Mesendoderm (in vitro differentiated cells): ENCODE measurements around the gene TSEN54.

Experiments
- DNase-seq: peaks from one replicate; pipeline ENCODE4 v3.0.0; 2013
- H2AK5ac ChIP-seq: 2 replicates; pipeline ENCODE4 v1.6.1; 2013; ENCODE audit warnings: low read length, inconsistent platforms
- H2BK120ac ChIP-seq: 2 replicates; pipeline ENCODE4 v1.6.1; 2013; ENCODE audit warnings: low read depth, mild to moderate bottlenecking, low read length, moderate library complexity, mixed read lengths
- H2BK15ac ChIP-seq: replicated peaks from 2 replicates; pipeline ENCODE4 v1.6.1; 2013; ENCODE audit warnings: low read depth, mild to moderate bottlenecking, moderate library complexity
- H2BK5ac ChIP-seq: 2 replicates; pipeline ENCODE4 v1.6.1; 2013; ENCODE audit warnings: low read length, inconsistent platforms
- H3K18ac ChIP-seq: 2 replicates; pipeline ENCODE4 v1.6.1; 2013; ENCODE audit warnings: mild to moderate bottlenecking, low read length, mixed read lengths
- H3K23ac ChIP-seq: one replicate; pipeline ENCODE4 v1.6.1; 2013; ENCODE audit warnings: low read length
- H3K27ac ChIP-seq: 2 replicates; pipeline ENCODE4 v1.5.1; 2013; ENCODE audit warnings: low read depth, mild to moderate bottlenecking, inconsistent platforms, low read length, moderate library complexity
- H3K27me3 ChIP-seq: 2 replicates; pipeline ENCODE4 v1.6.1; 2013; ENCODE audit warnings: low read length, control low read depth, mild to moderate bottlenecking, inconsistent platforms; ENCODE audit not compliant: insufficient read depth, poor library complexity
- H3K36me3 ChIP-seq: 2 replicates; pipeline ENCODE4 v1.6.1; 2013; ENCODE audit warnings: low read length, inconsistent platforms; ENCODE audit not compliant: control insufficient read depth, insufficient read depth
- H3K4ac ChIP-seq: one replicate; pipeline ENCODE4 v1.6.1; 2013; ENCODE audit warnings: low read depth, mild to moderate bottlenecking, low read length, moderate library complexity
- H3K4me1 ChIP-seq: 2 replicates; pipeline ENCODE4 v1.6.1; 2013; ENCODE audit warnings: low read depth, low read length, inconsistent platforms; ENCODE audit not compliant: control insufficient read depth
- H3K4me2 ChIP-seq: 2 replicates; pipeline ENCODE4 v1.6.1; 2013; ENCODE audit warnings: low read length
- H3K4me3 ChIP-seq: 2 replicates; pipeline ENCODE4 v1.5.1; 2013; ENCODE audit warnings: mild to moderate bottlenecking, low read length
- H3K56ac ChIP-seq: one replicate; pipeline ENCODE4 v1.6.1; 2013; ENCODE audit warnings: low read length
- H3K79me1 ChIP-seq: 2 replicates; pipeline ENCODE4 v1.6.1; 2013; ENCODE audit warnings: low read length, inconsistent platforms
- H3K79me2 ChIP-seq: 2 replicates; pipeline ENCODE4 v1.6.1; 2013; ENCODE audit warnings: mild to moderate bottlenecking, low read length; ENCODE audit not compliant: control insufficient read depth, insufficient read depth
- H3K9ac ChIP-seq: 2 replicates; pipeline ENCODE4 v1.6.1; 2013; ENCODE audit warnings: low read length, inconsistent platforms
- H4K5ac ChIP-seq: one replicate; pipeline ENCODE4 v1.6.1; 2013; ENCODE audit warnings: low read length
- H4K8ac ChIP-seq: one replicate; pipeline ENCODE4 v1.6.1; 2013; ENCODE audit warnings: low read depth, mild to moderate bottlenecking, control low read depth, low read length, moderate library complexity
- WGBS: extraction: QIAGEN DNeasy Blood & Tissue Kit; methylation state at CpG from one replicate; pipeline ENCODE4 v1.1.7; 2013; ENCODE audit warnings: low lambda C conversion rate, missing lambda C conversion rate; ENCODE audit not compliant: insufficient coverage; ENCODE audit errors: extremely low coverage; 5-methylcytosine and 5-hydroxymethylcytosine counted together

The TSEN54 gene

GRCh38 chr17:75503337-75503950 is 12.9 kb upstream of the TSEN54 start:
- Histone ChIP-seq H3K79me1 (no peaks in the 10 kb centered on the region), H3K23ac (no peak overlapping the region), H3K56ac (no peak overlapping the region), H3K4me1 (no peaks in the 10 kb centered on the region), H3K4me3 (no peak overlapping the region), H4K5ac (no peak overlapping the region), H2AK5ac (no peak overlapping the region), H3K79me2 (no peaks in the 10 kb centered on the region), H2BK5ac (no peak overlapping the region), H4K8ac (no peak overlapping the region), H3K9ac (no peak overlapping the region), H3K36me3 (peaks cover 3% of the 10 kb centered on the region), H3K18ac (no peak overlapping the region), H3K4ac (no peak overlapping the region), H2BK120ac (no peak overlapping the region), H3K27ac (no peak overlapping the region), H3K27me3 (no peaks in the 10 kb centered on the region), H3K4me2 (no peak overlapping the region), H2BK15ac (no peak overlapping the region)
- no peak for DNase-seq
- WGBS = no CpG with 5 or more reads among the region's 23 CpGs

GRCh38 chr17:75503976-75504346 is 12.4 kb upstream of the TSEN54 start:
- H3K9ac ChIP-seq = no peak overlapping the region
- H3K4me2 ChIP-seq = no peak overlapping the region
- no peak overlapping the region for H2BK120ac ChIP-seq
- no peak overlapping the region for H3K56ac ChIP-seq
- peaks cover 3% of the 10 kb centered on the region for H3K36me3 ChIP-seq
- H4K8ac ChIP-seq = no peak overlapping the region
- no peak overlapping the region for H2BK5ac ChIP-seq
- H3K23ac ChIP-seq = no peak overlapping the region
- DNase-seq = no peak
- no peak overlapping the region for H3K4me3 ChIP-seq
- H2BK15ac ChIP-seq = no peak overlapping the region
- no peak overlapping the region for H3K4ac ChIP-seq
- H2AK5ac ChIP-seq = no peak overlapping the region
- H3K27me3 ChIP-seq = no peaks in the 10 kb centered on the region
- H3K27ac ChIP-seq = no peak overlapping the region
- no peak overlapping the region for H4K5ac ChIP-seq
- no peak overlapping the region for H3K18ac ChIP-seq
- no peaks in the 10 kb centered on the region for H3K79me2 ChIP-seq
- H3K79me1 ChIP-seq = no peaks in the 10 kb centered on the region
- WGBS = no CpG with 5 or more reads among the region's 13 CpGs
- H3K4me1 ChIP-seq = no peaks in the 10 kb centered on the region

DNA sequence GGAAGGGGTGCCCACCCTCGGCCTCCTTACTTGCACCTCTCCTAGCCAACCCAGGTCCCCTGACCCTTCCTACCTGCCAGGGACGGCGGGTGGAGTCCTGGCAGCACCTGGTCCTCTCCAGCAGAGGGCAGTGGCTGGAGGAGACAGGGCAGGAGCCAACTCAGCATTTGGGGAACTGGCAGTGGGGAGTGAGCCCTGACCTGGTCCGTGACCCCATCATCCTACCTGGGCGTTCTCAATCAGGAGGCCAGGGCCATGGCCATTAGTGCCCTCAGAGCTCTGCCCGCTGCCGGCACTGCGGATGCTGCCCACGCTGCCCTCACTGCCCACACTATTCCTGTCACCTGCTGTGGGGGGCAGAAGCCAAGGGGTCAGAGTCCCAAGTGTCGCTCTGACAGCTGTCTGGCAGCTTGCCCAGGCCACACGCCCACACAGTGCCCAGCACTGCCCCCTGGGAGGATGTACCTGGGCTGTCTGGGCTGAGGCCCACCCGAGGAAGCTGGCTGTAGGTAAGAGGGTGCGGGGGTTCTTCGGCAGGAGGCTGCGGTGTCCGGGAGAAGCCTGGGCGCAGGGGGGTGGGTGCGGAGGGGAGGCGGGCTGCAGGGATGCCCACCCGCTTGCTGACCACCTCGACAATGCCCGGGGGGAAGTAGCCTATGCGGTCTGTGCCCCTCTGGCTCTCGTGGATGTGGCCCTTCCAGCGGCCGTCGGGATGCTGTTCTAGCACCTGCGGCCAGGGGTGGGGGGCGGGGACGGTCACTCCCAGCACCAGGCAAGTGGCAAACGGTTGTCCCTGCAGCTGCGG is 11.8 kb upstream of the TSEN54 start:
- no peak overlapping the region for H3K18ac ChIP-seq
- H2AK5ac ChIP-seq = no peak overlapping the region
- H3K79me2 ChIP-seq = no peaks in the 10 kb centered on the region
- DNase-seq = peak; percentile 49
- no peak overlapping the region for H3K56ac ChIP-seq
- H2BK120ac ChIP-seq = no peak overlapping the region
- peaks cover 3% of the 10 kb centered on the region for H3K36me3 ChIP-seq
- H2BK5ac ChIP-seq = no peak overlapping the region
- H3K23ac ChIP-seq = no peak overlapping the region
- no peak overlapping the region for H4K8ac ChIP-seq
- no CpG with 5 or more reads among the region's 32 CpGs for WGBS
- no peaks in the 10 kb centered on the region for H3K79me1 ChIP-seq
- no peak overlapping the region for H4K5ac ChIP-seq
- H3K27ac ChIP-seq = no peak overlapping the region
- no peak overlapping the region for H2BK15ac ChIP-seq
- no peak overlapping the region for H3K4me3 ChIP-seq
- no peaks in the 10 kb centered on the region for H3K4me1 ChIP-seq
- H3K4ac ChIP-seq = no peak overlapping the region
- no peak overlapping the region for H3K9ac ChIP-seq
- H3K4me2 ChIP-seq = no peak overlapping the region
- no peaks in the 10 kb centered on the region for H3K27me3 ChIP-seq

- Histone ChIP-seq H3K27me3 (no peaks in the 10 kb centered on the region), H4K5ac (no peak overlapping the region), H2BK15ac (no peak overlapping the region), H3K23ac (no peak overlapping the region), H3K4me3 (no peak overlapping the region), H3K9ac (no peak overlapping the region), H3K4me2 (no peak overlapping the region), H3K79me1 (no peaks in the 10 kb centered on the region), H3K56ac (no peak overlapping the region), H3K27ac (no peak overlapping the region), H4K8ac (no peak overlapping the region), H3K18ac (no peak overlapping the region), H2BK5ac (no peak overlapping the region), H2BK120ac (no peak overlapping the region), H3K4ac (no peak overlapping the region), H3K79me2 (no peaks in the 10 kb centered on the region), H2AK5ac (no peak overlapping the region), H3K36me3 (peaks cover 3% of the 10 kb centered on the region), H3K4me1 (no peaks in the 10 kb centered on the region)
- no peak for DNase-seq
- WGBS = no CpG with 5 or more reads among the region's 4 CpGs
Observed at GRCh38 chr17:75505152-75505409, 11.2 kb upstream of the TSEN54 start.

GRCh38 chr17:75505640-75506039 is 10.7 kb upstream of the TSEN54 start:
- no peak overlapping the region for H2BK120ac ChIP-seq
- H3K4me1 ChIP-seq = no peaks in the 10 kb centered on the region
- no peak overlapping the region for H3K4me2 ChIP-seq
- no peak overlapping the region for H3K4ac ChIP-seq
- H3K18ac ChIP-seq = no peak overlapping the region
- no peak overlapping the region for H3K23ac ChIP-seq
- H3K4me3 ChIP-seq = no peak overlapping the region
- H2BK15ac ChIP-seq = no peak overlapping the region
- H3K79me1 ChIP-seq = no peaks in the 10 kb centered on the region
- no CpG with 5 or more reads among the region's 15 CpGs for WGBS
- no peak overlapping the region for H4K5ac ChIP-seq
- peaks cover 3% of the 10 kb centered on the region for H3K36me3 ChIP-seq
- DNase-seq = no peak
- no peaks in the 10 kb centered on the region for H3K79me2 ChIP-seq
- H3K27ac ChIP-seq = no peak overlapping the region
- H3K9ac ChIP-seq = no peak overlapping the region
- H3K56ac ChIP-seq = no peak overlapping the region
- no peak overlapping the region for H2BK5ac ChIP-seq
- H4K8ac ChIP-seq = no peak overlapping the region
- H2AK5ac ChIP-seq = no peak overlapping the region
- H3K27me3 ChIP-seq = no peaks in the 10 kb centered on the region

GRCh38 chr17:75506134-75506533 is 10.2 kb upstream of the TSEN54 start:
- H3K4me1 ChIP-seq = no peaks in the 10 kb centered on the region
- no peaks in the 10 kb centered on the region for H3K27me3 ChIP-seq
- H3K18ac ChIP-seq = no peak overlapping the region
- H3K23ac ChIP-seq = no peak overlapping the region
- no peak overlapping the region for H3K56ac ChIP-seq
- H3K4ac ChIP-seq = no peak overlapping the region
- no peak overlapping the region for H3K4me3 ChIP-seq
- no peak overlapping the region for H3K27ac ChIP-seq
- H2BK15ac ChIP-seq = no peak overlapping the region
- DNase-seq = no peak
- H4K8ac ChIP-seq = no peak overlapping the region
- no peak overlapping the region for H2BK5ac ChIP-seq
- H3K4me2 ChIP-seq = no peak overlapping the region
- no peaks in the 10 kb centered on the region for H3K79me2 ChIP-seq
- peaks cover 3% of the 10 kb centered on the region for H3K36me3 ChIP-seq
- H3K79me1 ChIP-seq = no peaks in the 10 kb centered on the region
- H2AK5ac ChIP-seq = no peak overlapping the region
- no peak overlapping the region for H3K9ac ChIP-seq
- WGBS = no CpG with 5 or more reads among the region's 21 CpGs
- H4K5ac ChIP-seq = no peak overlapping the region
- no peak overlapping the region for H2BK120ac ChIP-seq
